ENCODE measurements around the gene LRRC74B.

DNA sequence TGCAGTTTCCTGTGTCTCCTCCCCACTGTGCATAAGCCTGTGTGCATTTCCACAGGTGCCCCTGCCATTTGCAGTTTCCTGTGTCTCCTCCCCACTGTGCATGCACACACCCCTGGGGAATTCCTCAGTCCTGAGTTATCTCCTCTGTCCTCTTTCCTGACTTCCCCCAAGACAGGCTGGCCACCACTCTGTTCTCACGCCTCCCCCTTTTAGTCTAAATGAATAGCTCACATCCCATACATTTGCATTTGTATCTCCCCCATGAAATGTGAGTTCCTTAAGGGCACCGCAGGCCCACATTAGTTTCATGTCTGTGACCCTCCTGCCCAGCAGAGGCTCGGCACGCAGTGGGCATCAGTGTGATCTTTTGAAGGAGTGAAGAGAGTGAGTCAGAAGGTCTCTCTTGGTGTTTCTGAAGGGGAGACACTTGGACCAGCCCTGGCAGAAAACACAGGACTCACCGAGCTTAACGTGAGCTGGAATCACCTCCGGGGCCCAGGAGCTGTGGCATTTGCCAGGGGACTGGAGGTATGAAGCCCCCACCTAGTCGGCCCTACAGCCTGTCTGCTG is 6.2 kb downstream of the LRRC74B start:
- TF ChIP-seq, protein P1, sequence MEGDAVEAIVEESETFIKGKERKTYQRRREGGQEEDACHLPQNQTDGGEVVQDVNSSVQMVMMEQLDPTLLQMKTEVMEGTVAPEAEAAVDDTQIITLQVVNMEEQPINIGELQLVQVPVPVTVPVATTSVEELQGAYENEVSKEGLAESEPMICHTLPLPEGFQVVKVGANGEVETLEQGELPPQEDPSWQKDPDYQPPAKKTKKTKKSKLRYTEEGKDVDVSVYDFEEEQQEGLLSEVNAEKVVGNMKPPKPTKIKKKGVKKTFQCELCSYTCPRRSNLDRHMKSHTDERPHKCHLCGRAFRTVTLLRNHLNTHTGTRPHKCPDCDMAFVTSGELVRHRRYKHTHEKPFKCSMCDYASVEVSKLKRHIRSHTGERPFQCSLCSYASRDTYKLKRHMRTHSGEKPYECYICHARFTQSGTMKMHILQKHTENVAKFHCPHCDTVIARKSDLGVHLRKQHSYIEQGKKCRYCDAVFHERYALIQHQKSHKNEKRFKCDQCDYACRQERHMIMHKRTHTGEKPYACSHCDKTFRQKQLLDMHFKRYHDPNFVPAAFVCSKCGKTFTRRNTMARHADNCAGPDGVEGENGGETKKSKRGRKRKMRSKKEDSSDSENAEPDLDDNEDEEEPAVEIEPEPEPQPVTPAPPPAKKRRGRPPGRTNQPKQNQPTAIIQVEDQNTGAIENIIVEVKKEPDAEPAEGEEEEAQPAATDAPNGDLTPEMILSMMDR (conservative IDR thresholded peaks at IDR 0.05; ENCODE audit: low read depth, low read length), result no peak
- TF ChIP-seq EZH2phosphoT487 (IDR thresholded peaks at IDR 0.05; ENCODE audit: borderline replicate concordance, low read length) (no peak), EZH2 (IDR thresholded peaks at IDR 0.05; ENCODE audit: low read length, unreplicated experiment) (no peak)

Measured in PC-3 (cell line).